Heart left ventricle (tissue), 16 donors: ENCODE results near the gene UGGT2. TPM values are rescaled to one million over a fixed set of nuclear protein-coding genes. Genes with fewer than 3 reads are reported as not detected.

Experiments
- ATAC-seq, 4 donors: fragments of 200-7000 bp; cut with Tn5 transposase; one replicate each; pipeline ENCODE4 v1.9.1; 2020 to 2022; ENCODE audit warnings: moderate library complexity in 4 of 4, mild to moderate bottlenecking in 3 of 4, moderate number of reproducible peaks in 1 of 4
- DNase-seq, 5 donors: peaks; one replicate each; pipeline ENCODE4 v3.0.0-alpha.2; 2020
- H3K27ac ChIP-seq, 12 donors: fragments of 200-600 bp; sonication (generic) in 4 of 12; one replicate each; pipeline versions ENCODE4 v1.5.0 to v1.8.0; 2016 to 2022; ENCODE audit warnings: mild to moderate bottlenecking in 2 of 12
- H3K27me3 ChIP-seq, 9 donors: fragments of 200-600 bp; sonication (generic) in 2 of 9; one replicate each; pipeline versions ENCODE4 v1.5.1 to v1.8.0; 2016 to 2022; ENCODE audit warnings: mild to moderate bottlenecking in 3 of 9
- H3K36me3 ChIP-seq, 9 donors: fragments of 200-600 bp; sonication (generic) in 2 of 9; one replicate each; pipeline versions ENCODE4 v1.5.0 to v1.8.0; 2018 to 2022; ENCODE audit warnings: mild to moderate bottlenecking in 2 of 9
- H3K4me1 ChIP-seq, 12 donors: fragments of 200-600 bp; sonication (generic) in 4 of 12; one replicate each; pipeline versions ENCODE4 v1.5.0 to v1.8.0; 2016 to 2022; ENCODE audit warnings: mild to moderate bottlenecking in 3 of 12
- H3K4me3 ChIP-seq, 12 donors: fragments of 200-600 bp; sonication (generic) in 4 of 12; one replicate each; pipeline versions ENCODE4 v1.5.0 to v1.8.0; 2017 to 2022; ENCODE audit warnings: mild to moderate bottlenecking in 9 of 12, moderate library complexity in 4 of 12
- H3K9me3 ChIP-seq, 12 donors: fragments of 200-600 bp; sonication (generic) in 4 of 12; one replicate each; pipeline versions ENCODE4 v1.5.0 to v1.8.0; 2016 to 2022; ENCODE audit warnings: mild to moderate bottlenecking in 1 of 12
- CTCF ChIP-seq, 12 donors: fragments of 200-600 bp; sonication (generic) in 4 of 12; IDR thresholded peaks; one replicate each; pipeline versions ENCODE4 v1.5.0 to v1.8.0; 2018 to 2022; ENCODE audit warnings: antibody characterized with exemption in 12 of 12, mild to moderate bottlenecking in 5 of 12
- POLR2A ChIP-seq, 2 donors: fragments of 450-650 bp; IDR thresholded peaks; one replicate each; pipeline ENCODE4 v1.6.1; 2017; ENCODE audit warnings: antibody characterized with exemption in 2 of 2, mild to moderate bottlenecking in 2 of 2, moderate library complexity in 2 of 2
- WGBS, 4 donors: extraction: QIAGEN DNeasy Blood & Tissue Kit in 2 of 4; methylation state at CpG; one replicate each; pipeline versions ENCODE4 v1.1.5 to v1.1.7; 2013 to 2018; 5-methylcytosine and 5-hydroxymethylcytosine counted together
- intact Hi-C, 10 donors: fragments of 100-400 bp; cut with DNase I; formaldehyde crosslinking; loops; one replicate each; pipeline versions ENCODE4 v1.11.1 to v1.14.2; 2022
- polyA plus RNA-seq, 2 donors: library from polyadenylated mRNA; stranded (reverse); fragments of 200-250 nt; gene quantifications; one replicate each; pipeline ENCODE4 v1.2.3, GENCODE V29; 2013
- total RNA-seq, 9 donors: library from RNA; depleted of rRNA in 2 of 9; stranded (reverse); fragments of >200 nt in 2 of 9; fragmentation: NEBNext Ultra II Directional in 3 of 9; extraction: Animal tissue kit (Norgen Biotek cat#: 25700) in 3 of 9; gene quantifications; one replicate each; pipeline versions ENCODE4 v1.1.0 to v1.2.4, GENCODE V29; 2016 to 2023
- donor health status: ischemic (EF 13 %, LVEDD 7.1; RV severe dilation, severe dysfunction).
- donor health status: healthy with polysubstance abuse.
- donor health status: DM: no; HTN: yes; CAD: no.
- donor health status: DM: no; HTN: no; CAD: no.
- donor health status: ischemic (EF 25% LVEDD 6.9; RV normal size, moderate dysfunction).
- donor health status: ischemic (EF 25% LVEDD 5.7; RV mildly dilated, moderate dysfunction).
- donor health status: healthy.
- donor health status: DM: yes; HTN: yes; CAD: no.
- donor health status: ischemic (EF 35%, LVEDD 5.7; RV mildly dilated, moderate dysfunction).
- donor health status: nonischemic (EF 11% LVEDD 7.7; RV severe dilation, severe dysfunction).
- donor health status: DM: yes; HTN: yes; CAD: no.
- donor health status: PGD.
- donor health status: ischemic (EF 29% LVEDD 5.4; RV normal size, mild dysfunction).
- donor health status: nonischemic (EF 23%, LVEDD 6.1; RV moderate dilation, normal function).

The UGGT2 gene
- total and polyA plus RNA-seq, 11 donors, result 4.3 to 15.9 (median 13.3) TPM

GRCh38 chr13:95955255-95955654, 97.9 kb downstream of the UGGT2 start:
- WGBS, 4 donors, result 80 to 93% (median 90%) methylated on average over 3 of the region's 3 CpGs
- Histone ChIP-seq H3K27me3 (no peaks in the 10 kb centered on the region), H3K4me1 (no peaks in the 10 kb centered on the region), H3K36me3 (peaks cover 0 to 7% (median 0%) of the 10 kb centered on the region in 9 donors), H3K4me3 (no peak overlapping the region), H3K27ac (no peak overlapping the region), H3K9me3 (peaks cover 0 to 23% (median 5%) of the 10 kb centered on the region in 12 donors)
- intact Hi-C loops, result no loop called here
- DNase-seq (no peak), ATAC-seq (no peak)
- TF ChIP-seq POLR2A (IDR thresholded peaks at IDR 0.05) (no peak), CTCF (IDR thresholded peaks at IDR 0.05) (no peak)

- ATAC-seq (no peak), DNase-seq (no peak)
- intact Hi-C loops, result no loop called here
- no peaks in the 10 kb centered on the region for H3K27me3 ChIP-seq
- H3K9me3 ChIP-seq, result peaks cover 0 to 16% (median 2%) of the 10 kb centered on the region in 12 donors
- H3K4me1 ChIP-seq, result no peaks in the 10 kb centered on the region
- H3K27ac ChIP-seq, result no peak overlapping the region
- H3K36me3 ChIP-seq, result peaks cover 0 to 7% (median 0%) of the 10 kb centered on the region in 9 donors
- H3K4me3 ChIP-seq, result no peak overlapping the region
- no peak for TF ChIP-seq POLR2A (IDR thresholded peaks at IDR 0.05)
- TF ChIP-seq CTCF (IDR thresholded peaks at IDR 0.05), result no peak
Observed at GRCh38 chr13:95954266-95954665, 98.9 kb downstream of the UGGT2 start.

GRCh38 chr13:95950103-95950502, 103.1 kb downstream of the UGGT2 start:
- DNase-seq (no peak), ATAC-seq (no peak)
- peaks cover 0 to 34% (median 9%) of the 10 kb centered on the region in 9 donors for H3K36me3 ChIP-seq
- H3K27ac ChIP-seq, result no peak overlapping the region
- TF ChIP-seq POLR2A (IDR thresholded peaks at IDR 0.05) (no peak), CTCF (IDR thresholded peaks at IDR 0.05) (no peak)
- no peaks in the 10 kb centered on the region for H3K4me1 ChIP-seq
- no peak overlapping the region for H3K4me3 ChIP-seq
- H3K27me3 ChIP-seq, result no peaks in the 10 kb centered on the region
- intact Hi-C loops, result no loop called here
- H3K9me3 ChIP-seq, result peaks cover 0 to 8% (median 0%) of the 10 kb centered on the region in 12 donors
- WGBS, 4 donors, result 91 to 97% (median 94%) methylated on average over 1 of the region's 1 CpG

GRCh38 chr13:95948656-95949055, 104.5 kb downstream of the UGGT2 start:
- no peak for TF ChIP-seq POLR2A (IDR thresholded peaks at IDR 0.05)
- no peak for TF ChIP-seq CTCF (IDR thresholded peaks at IDR 0.05)
- DNase-seq, result no peak
- H3K27me3 ChIP-seq, result no peaks in the 10 kb centered on the region
- no peaks in the 10 kb centered on the region for H3K4me1 ChIP-seq
- peaks cover 0 to 8% (median 0%) of the 10 kb centered on the region in 12 donors for H3K9me3 ChIP-seq
- ATAC-seq, result no peak
- no peak overlapping the region for H3K27ac ChIP-seq
- intact Hi-C loops, result no loop called here
- H3K36me3 ChIP-seq, result peaks cover 0 to 37% (median 9%) of the 10 kb centered on the region in 9 donors
- no peak overlapping the region for H3K4me3 ChIP-seq
- WGBS, 4 donors, result 66 to 79% (median 70%) methylated on average over 2 of the region's 2 CpGs
